Panc1 (cell line): Measurements from ENCODE around the gene RNU6-7. TPM values are rescaled to one million over a fixed set of nuclear protein-coding genes. Genes with fewer than 3 reads are reported as not detected.
A peak's percentile ranks its signal among the peaks of the same experiment; 100 is the strongest.

Source experiments
- ATAC-seq: fragments of 200-7000 bp; cut with Tn5 transposase; 2 replicates; pipeline ENCODE4 v1.9.1; 2020; ENCODE audit warnings: mild to moderate bottlenecking, moderate library complexity
- BruUV-seq: library from RNA; stranded (reverse); fragments of 400-500 nt; replicated peaks from 2 replicates; lab custom pipeline; 2021; lab: Mats Ljungman, UMichigan
- CTCF ChIA-PET: fragments of 300-600 bp; sonication (Branson Sonifier 250); formaldehyde crosslinking; loops from one replicate; lab custom pipeline; 2022; ENCODE audit warnings: antibody characterized with exemption; lab: Charles Lee
- POLR2A ChIA-PET: fragments of 300-600 bp; sonication (Branson Sonifier 250); formaldehyde crosslinking; loops from one replicate; lab custom pipeline; 2022; ENCODE audit warnings: antibody characterized with exemption; lab: Charles Lee
- DNase-seq: peaks from one replicate; pipeline ENCODE4 v3.0.0-alpha.2; 2010; ENCODE audit warnings: low read depth, low spot score
- H3K27ac ChIP-seq: 2 replicates; pipeline ENCODE4 v1.5.1; 2011; ENCODE audit warnings: mild to moderate bottlenecking, low read length, inconsistent platforms
- H3K27me3 ChIP-seq: fragments of 200-500 bp; sonication (Bioruptor generic); 2 replicates; pipeline ENCODE4 v1.6.0; 2014; ENCODE audit warnings: low read length, inconsistent platforms; ENCODE audit not compliant: control insufficient read depth, insufficient read depth
- H3K36me3 ChIP-seq: fragments of 200-500 bp; sonication (Bioruptor generic); 2 replicates; pipeline ENCODE4 v1.5.1; 2014; ENCODE audit warnings: inconsistent platforms, mild to moderate bottlenecking, low read length, moderate library complexity; ENCODE audit not compliant: control insufficient read depth, insufficient read depth
- H3K4me1 ChIP-seq: 2 replicates; pipeline ENCODE4 v1.5.1; 2011; ENCODE audit warnings: inconsistent platforms, mild to moderate bottlenecking, low read length, moderate library complexity; ENCODE audit not compliant: control insufficient read depth, insufficient read depth
- H3K4me3 ChIP-seq, 2 experiments: 2 replicates each; pipeline ENCODE4 v1.5.1; 2011 to 2012; ENCODE audit warnings: low read depth in 2 of 2, low read length in 2 of 2, mild to moderate bottlenecking in 2 of 2, inconsistent platforms in 1 of 2, moderate library complexity in 1 of 2
- H3K9me3 ChIP-seq: fragments of 200-500 bp; sonication (Bioruptor generic); 2 replicates; pipeline ENCODE4 v1.5.1; 2014; ENCODE audit warnings: low read depth, mild to moderate bottlenecking, inconsistent platforms, low read length, moderate library complexity; ENCODE audit not compliant: control insufficient read depth, insufficient read depth
- CTCF ChIP-seq: fragments of 450-650 bp; IDR thresholded peaks from 2 replicates; pipeline ENCODE4 v1.5.1; 2017; ENCODE audit warnings: mild to moderate bottlenecking
- POLR2AphosphoS5 ChIP-seq: IDR thresholded peaks from 2 replicates; pipeline ENCODE4 v1.6.1; 2012; ENCODE audit warnings: mild to moderate bottlenecking, low read depth, low read length, moderate library complexity
- REST ChIP-seq, 2 experiments: IDR thresholded peaks; 2 replicates each; pipeline ENCODE4 v1.6.1; 2011 to 2012; ENCODE audit warnings: low read depth in 2 of 2, control low read depth in 1 of 2, low read length in 1 of 2, mild to moderate bottlenecking in 1 of 2, moderate library complexity in 1 of 2; ENCODE audit not compliant: insufficient read depth in 1 of 2
- SIN3A ChIP-seq: IDR thresholded peaks from 2 replicates; pipeline ENCODE4 v1.6.1; 2012; ENCODE audit warnings: low read depth, mild to moderate bottlenecking, low read length, moderate library complexity, borderline replicate concordance; ENCODE audit not compliant: insufficient read depth
- TCF7L2 ChIP-seq: IDR thresholded peaks from 2 replicates; pipeline ENCODE4 v1.6.1; 2011; ENCODE audit warnings: mild to moderate bottlenecking, low read depth, low read length, inconsistent platforms
- in situ Hi-C: cut with HindIII; loops from 2 replicates; pipeline ENCODE4 v1.10.0; 2016; ENCODE audit warnings: low sequenced_read_pairs, low pct_unique_long_range_greater_than_20kb
- intact Hi-C: fragments of 100-400 bp; cut with micrococcal nuclease; formaldehyde crosslinking; loops from one replicate; pipeline ENCODE4 v1.10.0; 2022; ENCODE audit not compliant: unreplicated experiment
- total RNA-seq: library from RNA; stranded (reverse); gene quantifications from one replicate; pipeline ENCODE4 v1.2.1, GENCODE V29; 2021; ENCODE audit not compliant: unreplicated experiment

The RNU6-7 gene
- total RNA-seq, 1 experiment from 2014 or later = not detected

GRCh38 chr14:32230695-32231280, 28.9 kb downstream of the RNU6-7 start:
- no peaks in the 10 kb centered on the region for H3K9me3 ChIP-seq
- ATAC-seq = 0 out of 2 replicates have a peak, but pooled peaks have one; percentile 38
- intact Hi-C loops = no loop called here
- in situ Hi-C loops = no loop called here
- ChIA-PET POLR2A (no interaction called here), CTCF (no interaction called here)
- DNase-seq = no peak
- BruUV-seq = no TSS peak
- no peaks in the 10 kb centered on the region for H3K4me1 ChIP-seq
- no peak for TF ChIP-seq TCF7L2
- no peak for TF ChIP-seq SIN3A
- no peak for TF ChIP-seq REST (IDR thresholded peaks at IDR 0.05; ENCODE audit: insufficient read depth in 1 of 2, low read depth in 2 of 2, low read length in 1 of 2)
- TF ChIP-seq POLR2AphosphoS5 = no peak
- TF ChIP-seq CTCF = no peak
- no peaks in the 10 kb centered on the region for H3K27me3 ChIP-seq
- H3K27ac ChIP-seq = no peak overlapping the region
- no peaks in the 10 kb centered on the region for H3K36me3 ChIP-seq
- H3K4me3 ChIP-seq = no peak overlapping the region

GRCh38 chr14:32232481-32232880, 30.6 kb downstream of the RNU6-7 start:
- ChIA-PET CTCF (no interaction called here), POLR2A (no interaction called here)
- no peak for ATAC-seq
- DNase-seq = no peak
- H3K27ac ChIP-seq = no peak overlapping the region
- H3K36me3 ChIP-seq = no peaks in the 10 kb centered on the region
- intact Hi-C loops (no loop called here), in situ Hi-C loops (no loop called here)
- H3K27me3 ChIP-seq = no peaks in the 10 kb centered on the region
- no peak for TF ChIP-seq TCF7L2
- TF ChIP-seq POLR2AphosphoS5 = no peak
- no peak for TF ChIP-seq REST (IDR thresholded peaks at IDR 0.05; ENCODE audit: insufficient read depth in 1 of 2, low read depth in 2 of 2, low read length in 1 of 2)
- TF ChIP-seq CTCF = no peak
- TF ChIP-seq SIN3A = no peak
- no peak overlapping the region for H3K4me3 ChIP-seq
- no peaks in the 10 kb centered on the region for H3K4me1 ChIP-seq
- H3K9me3 ChIP-seq = no peaks in the 10 kb centered on the region
- no TSS peak for BruUV-seq
